IPS-18a (cell line): ENCODE data around the gene SHC3.

ENCODE experiments used
- H3K27ac ChIP-seq: one replicate; pipeline ENCODE4 v1.5.1; 2013; ENCODE audit warnings: low read length
- H3K27me3 ChIP-seq: one replicate; pipeline ENCODE4 v1.6.1; 2013; ENCODE audit warnings: mild to moderate bottlenecking, low read length; ENCODE audit not compliant: control insufficient read depth, insufficient read depth
- H3K36me3 ChIP-seq: one replicate; pipeline ENCODE4 v1.6.1; 2013; ENCODE audit warnings: low read depth, low read length; ENCODE audit not compliant: control insufficient read depth
- H3K4me1 ChIP-seq: one replicate; pipeline ENCODE4 v1.6.1; 2013; ENCODE audit warnings: low read depth, low read length; ENCODE audit not compliant: control insufficient read depth
- H3K4me3 ChIP-seq: one replicate; pipeline ENCODE4 v1.5.1; 2013; ENCODE audit warnings: low read length
- H3K9ac ChIP-seq: one replicate; pipeline ENCODE4 v1.6.1; 2013; ENCODE audit warnings: mild to moderate bottlenecking, low read length, moderate library complexity
- H3K9me3 ChIP-seq: one replicate; pipeline ENCODE4 v1.6.1; 2013; ENCODE audit warnings: low read depth, low read length; ENCODE audit not compliant: control insufficient read depth

The SHC3 gene

GRCh38 chr9:88972401-88972800 lies 206.2 kb downstream of the SHC3 start:
- H3K36me3 ChIP-seq, result no peaks in the 10 kb centered on the region
- H3K27ac ChIP-seq, result no peak overlapping the region
- no peak overlapping the region for H3K9ac ChIP-seq
- no peak overlapping the region for H3K4me3 ChIP-seq
- no peaks in the 10 kb centered on the region for H3K9me3 ChIP-seq
- H3K4me1 ChIP-seq, result peaks cover 3% of the 10 kb centered on the region
- H3K27me3 ChIP-seq, result no peaks in the 10 kb centered on the region

GRCh38 chr9:88971131-88971960 lies 207.3 kb downstream of the SHC3 start:
- H3K27me3 ChIP-seq, result no peaks in the 10 kb centered on the region
- no peak overlapping the region for H3K4me3 ChIP-seq
- peaks cover 3% of the 10 kb centered on the region for H3K4me1 ChIP-seq
- H3K27ac ChIP-seq, result no peak overlapping the region
- H3K9me3 ChIP-seq, result no peaks in the 10 kb centered on the region
- H3K36me3 ChIP-seq, result no peaks in the 10 kb centered on the region
- no peak overlapping the region for H3K9ac ChIP-seq

GRCh38 chr9:88969646-88970373 lies 208.8 kb downstream of the SHC3 start:
- no peaks in the 10 kb centered on the region for H3K27me3 ChIP-seq
- no peak overlapping the region for H3K9ac ChIP-seq
- no peak overlapping the region for H3K27ac ChIP-seq
- no peaks in the 10 kb centered on the region for H3K36me3 ChIP-seq
- no peaks in the 10 kb centered on the region for H3K9me3 ChIP-seq
- peaks cover 3% of the 10 kb centered on the region for H3K4me1 ChIP-seq
- no peak overlapping the region for H3K4me3 ChIP-seq

GRCh38 chr9:88968799-88969198 lies 209.8 kb downstream of the SHC3 start:
- H3K36me3 ChIP-seq, result no peaks in the 10 kb centered on the region
- no peaks in the 10 kb centered on the region for H3K27me3 ChIP-seq
- H3K4me1 ChIP-seq, result peaks cover 3% of the 10 kb centered on the region
- H3K9me3 ChIP-seq, result no peaks in the 10 kb centered on the region
- no peak overlapping the region for H3K27ac ChIP-seq
- H3K4me3 ChIP-seq, result no peak overlapping the region
- no peak overlapping the region for H3K9ac ChIP-seq

GRCh38 chr9:88966894-88967676 lies 211.5 kb downstream of the SHC3 start:
- Histone ChIP-seq H3K36me3 (no peaks in the 10 kb centered on the region), H3K4me1 (peaks cover 3% of the 10 kb centered on the region), H3K27ac (no peak overlapping the region), H3K9ac (no peak overlapping the region), H3K9me3 (no peaks in the 10 kb centered on the region), H3K27me3 (no peaks in the 10 kb centered on the region), H3K4me3 (no peak overlapping the region)

- Histone ChIP-seq H3K27me3 (no peaks in the 10 kb centered on the region), H3K9me3 (no peaks in the 10 kb centered on the region), H3K4me3 (no peak overlapping the region), H3K27ac (no peak overlapping the region), H3K4me1 (peaks cover 3% of the 10 kb centered on the region), H3K9ac (no peak overlapping the region), H3K36me3 (no peaks in the 10 kb centered on the region)
These were observed 213.1 kb downstream of the SHC3 start for GRCh38 chr9:88965473-88965872.

- Histone ChIP-seq H3K27me3 (no peaks in the 10 kb centered on the region), H3K4me1 (no peaks in the 10 kb centered on the region), H3K9me3 (no peaks in the 10 kb centered on the region), H3K36me3 (no peaks in the 10 kb centered on the region), H3K9ac (no peak overlapping the region), H3K4me3 (no peak overlapping the region), H3K27ac (no peak overlapping the region)
These were observed 218.0 kb downstream of the SHC3 start for GRCh38 chr9:88960632-88961031.

- Histone ChIP-seq H3K27ac (no peak overlapping the region), H3K36me3 (no peaks in the 10 kb centered on the region), H3K4me1 (no peaks in the 10 kb centered on the region), H3K27me3 (no peaks in the 10 kb centered on the region), H3K9me3 (no peaks in the 10 kb centered on the region), H3K9ac (no peak overlapping the region), H3K4me3 (no peak overlapping the region)
These were observed 218.7 kb downstream of the SHC3 start for GRCh38 chr9:88959727-88960469.

- H3K9me3 ChIP-seq, result no peaks in the 10 kb centered on the region
- H3K27me3 ChIP-seq, result no peaks in the 10 kb centered on the region
- no peak overlapping the region for H3K4me3 ChIP-seq
- no peaks in the 10 kb centered on the region for H3K36me3 ChIP-seq
- H3K9ac ChIP-seq, result no peak overlapping the region
- H3K4me1 ChIP-seq, result no peaks in the 10 kb centered on the region
- no peak overlapping the region for H3K27ac ChIP-seq
These were observed 221.1 kb downstream of the SHC3 start for GRCh38 chr9:88957526-88957925.
